GM12878 (cell line): Measurements from ENCODE around the gene TSPEAR. TPM values are rescaled to one million over a fixed set of nuclear protein-coding genes. Genes with fewer than 3 reads are reported as not detected.
A peak's percentile ranks its signal among the peaks of the same experiment; 100 is the strongest.

ENCODE experiments used
- ATAC-seq: fragments of 200-7000 bp; cut with Tn5 transposase; 3 replicates; pipeline ENCODE4 v1.9.1; 2020; ENCODE audit warnings: mild to moderate bottlenecking, moderate library complexity
- BruUV-seq: library from RNA; stranded (reverse); fragments of 400-500 nt; replicated peaks from 2 replicates; lab custom pipeline; 2021; lab: Mats Ljungman, UMichigan
- CTCF ChIA-PET: fragments of 300-600 bp; sonication (Branson Sonifier 250); formaldehyde crosslinking; extraction: SDS; loops from one replicate; lab custom pipeline; 2021; ENCODE audit warnings: inconsistent platforms; lab: Yijun Ruan, JAX
- POLR2A ChIA-PET: fragments of 350-600 bp; formaldehyde crosslinking; extraction: SDS; loops from one replicate; lab custom pipeline; 2021; ENCODE audit warnings: inconsistent platforms; lab: Charles Lee
- RAD21 ChIA-PET: fragments of 300-600 bp; sonication (Branson Sonifier 250); formaldehyde crosslinking; loops from one replicate; lab custom pipeline; 2023; ENCODE audit warnings: antibody characterized with exemption; ENCODE audit not compliant: unreplicated experiment; lab: Charles Lee
- SMC1A ChIA-PET: fragments of 300-600 bp; sonication (Branson Sonifier 250); formaldehyde crosslinking; loops from one replicate; lab custom pipeline; 2023; ENCODE audit not compliant: unreplicated experiment, uncharacterized antibody; lab: Charles Lee
- DNase-seq: peaks from one replicate; pipeline ENCODE4 v3.0.0-alpha.2; 2011; ENCODE audit warnings: low read depth, low spot score
- FAIRE-seq: peaks from 3 replicates; lab custom pipeline; 2011; peaks lifted over from hg19 to GRCh38; lab: Jason Lieb, UNC
- H2AFZ ChIP-seq: 2 replicates; pipeline ENCODE4 v1.6.0; 2011; ENCODE audit warnings: low read depth, low read length, control low read depth; ENCODE audit not compliant: control insufficient read depth
- H3K27ac ChIP-seq: 2 replicates; pipeline ENCODE4 v1.5.1; 2011; ENCODE audit warnings: control low read depth; ENCODE audit not compliant: control insufficient read depth, insufficient read depth
- H3K27me3 ChIP-seq, 2 experiments: replicated peaks in 1 of 2; 2 replicates each; pipeline versions ENCODE4 v1.6.0 to v1.6.1; 2011; ENCODE audit warnings: low read length in 1 of 2; ENCODE audit not compliant: control insufficient read depth in 2 of 2, insufficient read depth in 2 of 2
- H3K36me3 ChIP-seq, 2 experiments: 2 replicates each; pipeline ENCODE4 v1.5.1; 2011; ENCODE audit warnings: low read length in 1 of 2; ENCODE audit not compliant: control insufficient read depth in 2 of 2, insufficient read depth in 2 of 2
- H3K4me1 ChIP-seq: 2 replicates; pipeline ENCODE4 v1.6.1; 2011; ENCODE audit warnings: mild to moderate bottlenecking, low read length, moderate library complexity, mixed read lengths; ENCODE audit not compliant: control insufficient read depth, insufficient read depth
- H3K4me2 ChIP-seq: 2 replicates; pipeline ENCODE4 v1.6.0; 2011; ENCODE audit warnings: control low read depth; ENCODE audit not compliant: control insufficient read depth, insufficient read depth
- H3K4me3 ChIP-seq: fragments of 200-600 bp; sonication (generic); 2 replicates; pipeline ENCODE4 v1.5.1; 2016
- H3K79me2 ChIP-seq: 2 replicates; pipeline ENCODE4 v1.6.0; 2011; ENCODE audit warnings: low read length; ENCODE audit not compliant: control insufficient read depth, insufficient read depth
- H3K9ac ChIP-seq: 2 replicates; pipeline ENCODE4 v1.8.0; 2011; ENCODE audit warnings: low read length, control low read depth, mixed read lengths; ENCODE audit not compliant: control insufficient read depth, insufficient read depth
- H3K9me3 ChIP-seq: replicated peaks from 3 replicates; pipeline ENCODE4 v1.5.1; 2011; ENCODE audit warnings: mild to moderate bottlenecking, low read length; ENCODE audit not compliant: control insufficient read depth, insufficient read depth
- H4K20me1 ChIP-seq: 2 replicates; pipeline ENCODE4 v1.6.0; 2011; ENCODE audit not compliant: control insufficient read depth, insufficient read depth
- FOXK2 ChIP-seq: fragments of 450-650 bp; IDR thresholded peaks from 2 replicates; pipeline ENCODE4 v1.6.1; 2017; ENCODE audit warnings: mild to moderate bottlenecking, moderate library complexity
- JUNB ChIP-seq: IDR thresholded peaks from 2 replicates; pipeline ENCODE4 v1.6.1; 2016; ENCODE audit warnings: antibody characterized with exemption, mild to moderate bottlenecking
- JUND ChIP-seq: IDR thresholded peaks from 2 replicates; pipeline ENCODE4 v1.6.1; 2012; ENCODE audit warnings: low read depth, mild to moderate bottlenecking, low read length, improper control_type of control experiment, moderate library complexity
- MEF2A ChIP-seq: IDR thresholded peaks from 2 replicates; pipeline ENCODE4 v1.6.1; 2011; ENCODE audit warnings: low read depth, mild to moderate bottlenecking, low read length, moderate library complexity; ENCODE audit not compliant: insufficient read depth
- MYC ChIP-seq: IDR thresholded peaks from 2 replicates; pipeline ENCODE4 v1.6.1; 2011; ENCODE audit warnings: mild to moderate bottlenecking, low read length, moderate library complexity, inconsistent platforms; ENCODE audit not compliant: insufficient read depth, insufficient replicate concordance, insufficient read length, severe bottlenecking
- PML ChIP-seq: IDR thresholded peaks from 2 replicates; pipeline ENCODE4 v1.6.1; 2012; ENCODE audit warnings: low read length, inconsistent platforms
- RAD51 ChIP-seq: fragments of 450-650 bp; IDR thresholded peaks from 2 replicates; pipeline ENCODE4 v1.6.1; 2016; ENCODE audit warnings: moderate library complexity, mild to moderate bottlenecking, inconsistent platforms
- RB1 ChIP-seq: fragments of 450-650 bp; formaldehyde crosslinking; IDR thresholded peaks from 2 replicates; pipeline ENCODE4 v1.6.1; 2017; ENCODE audit warnings: mild to moderate bottlenecking, borderline replicate concordance
- SIN3A ChIP-seq: IDR thresholded peaks from 2 replicates; pipeline ENCODE4 v1.6.1; 2012; ENCODE audit warnings: low read depth, low read length, improper control_type of control experiment
- SKIL ChIP-seq: fragments of 450-650 bp; IDR thresholded peaks from 2 replicates; pipeline ENCODE4 v1.6.1; 2017; ENCODE audit warnings: mild to moderate bottlenecking, low read depth, inconsistent platforms; ENCODE audit not compliant: poor library complexity, severe bottlenecking
- SP1 ChIP-seq: IDR thresholded peaks from one replicate; pipeline ENCODE4 v1.6.1; 2011; ENCODE audit warnings: low read depth, low read length
- SREBF2 ChIP-seq: IDR thresholded peaks from 2 replicates; pipeline ENCODE4 v1.6.1; 2012; ENCODE audit warnings: mild to moderate bottlenecking, low read length
- STAT1 ChIP-seq: fragments of 450-650 bp; conservative IDR thresholded peaks from 2 replicates; pipeline ENCODE4 v1.6.1; 2014; ENCODE audit warnings: antibody characterized with exemption, mild to moderate bottlenecking
- ZBTB11 ChIP-seq: fragments of 450-650 bp; formaldehyde crosslinking; IDR thresholded peaks from 2 replicates; pipeline ENCODE4 v1.5.0; 2022; ENCODE audit warnings: mild to moderate bottlenecking, missing genetic modification characterization
- WGBS: methylation state at CpG from one replicate; pipeline ENCODE4 v1.1.6; 2016; ENCODE audit warnings: low lambda C conversion rate; ENCODE audit not compliant: insufficient replicate concordance, insufficient coverage; ENCODE audit errors: missing lambda C conversion rate; 5-methylcytosine and 5-hydroxymethylcytosine counted together
- in situ Hi-C: fragments of 300-500 bp; cut with MboI; formaldehyde crosslinking; loops from 9 replicates; pipeline ENCODE4 v1.14.3; 2018; ENCODE audit warnings: mixed read lengths
- intact Hi-C: fragments of 100-400 bp; cut with micrococcal nuclease; formaldehyde crosslinking; loops from one replicate; pipeline ENCODE4 v1.14.2; 2022; ENCODE audit not compliant: unreplicated experiment
- polyA plus RNA-seq, 11 experiments: library from polyadenylated mRNA; depleted of rRNA in 4 of 11; unstranded in 6 of 11; stranded (reverse) in 5 of 11; fragments of >200 nt; fragmentation: Nextera tagmentation in 4 of 11; fragmentation: Illumina TruSeq in 1 of 11; extraction: Ambion mirVana in 4 of 11; extraction: Trizol in 1 of 11; gene quantifications; 1 replicate in 1 of 11; 2 replicates in 10 of 11; pipeline versions ENCODE4 v1.2.1 to v1.2.3, GENCODE V29; 2011 to 2016; ENCODE audit warnings: inconsistent platforms in 2 of 11, missing spikeins in 2 of 11, low read depth in 1 of 11
- total RNA-seq, 4 experiments: library from RNA; depleted of rRNA in 3 of 4; stranded (reverse); fragments of >200 nt in 3 of 4; fragmentation: Illumina TruSeq in 1 of 4; extraction: Trizol in 1 of 4; gene quantifications; 2 replicates each; pipeline versions ENCODE4 v1.2.1 to v1.2.3, GENCODE V29; 2013 to 2021

The TSPEAR gene
- total and polyA plus RNA-seq, 10 of the 15 experiments (the other 5 are each of a cell fraction or from before 2014, with no cell fraction given), result not detected

- no peak for FAIRE-seq
- no peaks in the 10 kb centered on the region for H3K79me2 ChIP-seq
- H3K4me1 ChIP-seq, result no peaks in the 10 kb centered on the region
- POLR2A ChIA-PET, result no interaction called here
- intact Hi-C loops, result no loop called here
- no TSS peak for BruUV-seq
- no peak overlapping the region for H2AFZ ChIP-seq
- TF ChIP-seq STAT1 (no peak), SP1 (no peak), MEF2A (peak; percentile 50; the same call in 1 of the 2 replicates), PML (no peak), JUNB (peak; percentile 48), RAD51 (no peak), ZBTB11 (CRISPR knock-in tag) (no peak), MYC (no peak), JUND (no peak), RB1 (no peak), SREBF2 (no peak), SIN3A (no peak), SKIL (no peak), FOXK2 (no peak)
- RAD21 ChIA-PET, result no interaction called here
- in situ Hi-C loops, result no loop called here
- CTCF ChIA-PET, result no interaction called here
- WGBS, result 5% methylated on average over 1 of the region's 1 CpG
- no peak for DNase-seq
- SMC1A ChIA-PET, result no interaction called here
- H3K9ac ChIP-seq, result no peak overlapping the region
- H3K27ac ChIP-seq, result no peak overlapping the region
- H3K4me3 ChIP-seq, result no peak overlapping the region
- no peaks in the 10 kb centered on the region for H3K36me3 ChIP-seq
- ATAC-seq, result peak; percentile 38; the same call in 2 of the 3 replicates
- no peaks in the 10 kb centered on the region; the same call in 1 of the 3 replicates for H3K9me3 ChIP-seq
- no peaks in the 10 kb centered on the region for H4K20me1 ChIP-seq
- no peaks in the 10 kb centered on the region for H3K27me3 ChIP-seq
- H3K4me2 ChIP-seq, result no peak overlapping the region
Observed at GRCh38 chr21:44566403-44566802, 145.0 kb downstream of the TSPEAR start.
